DOHH2 (cell line): ENCODE data around the gene SKA1.

Source experiments
- EZH2phosphoT487 ChIP-seq: fragments of 200-600 bp; sonication (generic); IDR thresholded peaks from 2 replicates; pipeline ENCODE4 v1.6.1; 2017; ENCODE audit warnings: borderline replicate concordance, mild to moderate bottlenecking, antibody characterized with exemption, low read length, moderate library complexity, mixed read lengths
- TF ChIP-seq, protein P1 (sequence below): fragments of 200-600 bp; sonication (generic); IDR thresholded peaks from one replicate; pipeline ENCODE4 v1.5.1; 2014; ENCODE audit warnings: antibody characterized with exemption, mild to moderate bottlenecking, low read depth, low read length; ENCODE audit not compliant: poor library complexity, severe bottlenecking

DNA sequence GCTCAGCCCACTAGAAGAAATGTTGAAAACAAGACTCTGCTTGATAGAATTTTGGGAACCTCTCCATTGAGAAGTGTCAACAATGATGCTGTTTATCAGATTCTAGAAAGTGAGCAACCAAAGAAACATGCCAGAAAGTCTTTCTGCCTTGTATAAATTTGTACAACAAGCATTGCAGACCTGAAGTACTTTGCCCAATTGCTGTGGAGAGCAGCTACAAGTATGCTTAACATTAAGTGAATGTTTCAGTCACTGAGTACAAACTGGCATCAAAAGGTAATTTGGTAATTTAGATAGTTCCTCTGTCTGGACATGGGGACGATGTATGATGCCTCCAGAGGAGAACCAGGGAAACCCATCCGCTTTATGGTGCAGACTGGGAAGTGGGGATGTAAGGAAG, 33.4 kb upstream of the SKA1 start:
- TF ChIP-seq, protein P1, sequence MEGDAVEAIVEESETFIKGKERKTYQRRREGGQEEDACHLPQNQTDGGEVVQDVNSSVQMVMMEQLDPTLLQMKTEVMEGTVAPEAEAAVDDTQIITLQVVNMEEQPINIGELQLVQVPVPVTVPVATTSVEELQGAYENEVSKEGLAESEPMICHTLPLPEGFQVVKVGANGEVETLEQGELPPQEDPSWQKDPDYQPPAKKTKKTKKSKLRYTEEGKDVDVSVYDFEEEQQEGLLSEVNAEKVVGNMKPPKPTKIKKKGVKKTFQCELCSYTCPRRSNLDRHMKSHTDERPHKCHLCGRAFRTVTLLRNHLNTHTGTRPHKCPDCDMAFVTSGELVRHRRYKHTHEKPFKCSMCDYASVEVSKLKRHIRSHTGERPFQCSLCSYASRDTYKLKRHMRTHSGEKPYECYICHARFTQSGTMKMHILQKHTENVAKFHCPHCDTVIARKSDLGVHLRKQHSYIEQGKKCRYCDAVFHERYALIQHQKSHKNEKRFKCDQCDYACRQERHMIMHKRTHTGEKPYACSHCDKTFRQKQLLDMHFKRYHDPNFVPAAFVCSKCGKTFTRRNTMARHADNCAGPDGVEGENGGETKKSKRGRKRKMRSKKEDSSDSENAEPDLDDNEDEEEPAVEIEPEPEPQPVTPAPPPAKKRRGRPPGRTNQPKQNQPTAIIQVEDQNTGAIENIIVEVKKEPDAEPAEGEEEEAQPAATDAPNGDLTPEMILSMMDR, result no peak
- TF ChIP-seq EZH2phosphoT487, result no peak
